DMS153 (cell line): ENCODE data around the gene GART.
"Not testable (repeated sequence)": the region's sequence is repeated elsewhere in the genome, so short reads cannot be mapped to it uniquely, and the experiment has no call there.

ENCODE experiments used
- DNase-seq: peaks from one replicate; lab custom pipeline; 2025; lab: John Stamatoyannopoulos, UW

GART gene

DNA sequence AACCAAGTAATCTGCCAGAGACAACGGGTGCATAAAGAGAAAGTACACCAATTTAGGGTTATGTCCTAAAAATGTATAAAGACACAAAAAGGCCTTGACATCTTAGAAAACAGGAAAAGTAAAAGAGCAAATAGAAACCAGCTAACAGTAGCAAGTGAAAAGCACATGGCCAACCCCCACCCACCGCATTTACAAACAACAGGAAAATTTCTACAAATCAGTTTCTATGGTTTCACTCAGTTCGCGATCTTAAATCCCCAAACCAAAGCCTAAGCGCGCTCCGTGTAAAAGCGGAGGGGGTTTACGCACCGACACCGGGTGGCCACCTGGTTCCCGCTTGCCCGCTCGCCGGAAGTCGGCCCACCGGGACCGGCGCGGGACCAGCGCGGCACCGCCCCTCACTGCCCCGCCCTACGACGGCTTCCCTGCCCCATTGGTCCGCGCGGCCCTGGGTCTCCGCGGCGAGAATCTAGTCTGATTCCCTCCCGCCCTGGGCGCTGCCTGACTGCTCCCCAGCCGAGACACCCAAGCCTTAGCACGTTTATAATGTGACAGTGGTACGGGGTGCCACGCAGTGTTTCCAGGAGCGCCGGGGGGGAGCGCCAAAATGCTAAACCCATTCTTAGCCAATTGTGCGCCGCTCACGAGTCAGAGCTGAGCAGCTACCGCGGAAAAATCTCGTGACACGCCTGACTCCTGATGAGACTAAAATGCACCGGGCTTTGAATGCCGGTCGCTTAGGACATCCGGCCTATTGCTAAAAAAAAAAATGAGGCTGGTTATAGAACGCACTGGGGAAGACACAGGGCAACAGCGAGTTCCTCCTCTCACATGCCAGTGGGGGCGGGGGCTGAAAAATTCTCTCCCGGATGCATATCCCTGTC is at the start of gene GART:
Gene GART (minus strand): TSS at position 362 of the 884 bp plus-strand sequence. CDS start 2,802 bp downstream, outside the sequence.
- peak; percentile 54 for DNase-seq

DNA sequence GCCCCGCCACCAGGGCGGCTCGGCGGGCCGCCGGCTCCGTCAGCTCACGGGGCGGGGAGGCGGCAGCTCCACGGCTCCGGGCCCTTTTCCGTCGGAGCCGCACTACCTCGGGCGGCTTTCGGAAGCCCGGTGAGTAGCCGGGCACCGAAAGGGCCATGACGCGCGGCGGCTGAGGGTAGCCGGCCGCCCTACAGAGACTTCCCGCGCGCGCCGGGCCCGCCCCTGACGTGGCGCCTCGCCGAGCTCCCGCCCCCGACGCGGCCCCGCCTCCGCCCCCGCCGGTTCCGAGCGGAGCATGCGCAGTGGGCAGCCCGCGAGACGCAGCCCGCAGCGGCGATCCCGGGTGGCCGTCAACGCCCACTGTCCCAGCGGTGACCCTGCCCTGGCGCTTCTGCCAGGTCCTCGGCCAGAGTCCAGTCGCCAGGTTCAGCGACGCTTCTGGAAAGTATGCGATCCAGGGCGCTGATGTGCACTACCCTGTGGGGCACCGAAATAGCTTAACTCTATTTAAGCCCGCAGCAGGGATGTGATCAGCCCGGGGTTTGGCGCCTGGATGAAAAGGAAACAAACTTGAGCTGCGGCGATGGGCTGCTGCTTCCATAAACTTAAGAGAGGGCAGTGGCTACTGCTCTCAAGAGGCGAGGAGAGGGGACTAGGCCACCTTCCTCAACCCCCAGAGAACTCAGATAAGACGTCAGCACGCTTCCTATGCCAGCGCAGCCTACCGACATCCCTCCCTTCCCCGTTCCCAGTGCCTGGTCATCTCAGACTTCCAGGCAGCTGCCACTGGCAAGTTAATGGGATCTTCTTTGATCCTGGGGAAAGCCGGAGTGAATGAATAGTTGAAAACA is 46.8 kb upstream of the GART start, which contains the start of gene DONSON:
Gene DONSON (minus strand): TSS at position 200 of the 851 bp plus-strand sequence. CDS start 43 bp downstream, at position 157.
- peak; percentile 52 for DNase-seq

DNA sequence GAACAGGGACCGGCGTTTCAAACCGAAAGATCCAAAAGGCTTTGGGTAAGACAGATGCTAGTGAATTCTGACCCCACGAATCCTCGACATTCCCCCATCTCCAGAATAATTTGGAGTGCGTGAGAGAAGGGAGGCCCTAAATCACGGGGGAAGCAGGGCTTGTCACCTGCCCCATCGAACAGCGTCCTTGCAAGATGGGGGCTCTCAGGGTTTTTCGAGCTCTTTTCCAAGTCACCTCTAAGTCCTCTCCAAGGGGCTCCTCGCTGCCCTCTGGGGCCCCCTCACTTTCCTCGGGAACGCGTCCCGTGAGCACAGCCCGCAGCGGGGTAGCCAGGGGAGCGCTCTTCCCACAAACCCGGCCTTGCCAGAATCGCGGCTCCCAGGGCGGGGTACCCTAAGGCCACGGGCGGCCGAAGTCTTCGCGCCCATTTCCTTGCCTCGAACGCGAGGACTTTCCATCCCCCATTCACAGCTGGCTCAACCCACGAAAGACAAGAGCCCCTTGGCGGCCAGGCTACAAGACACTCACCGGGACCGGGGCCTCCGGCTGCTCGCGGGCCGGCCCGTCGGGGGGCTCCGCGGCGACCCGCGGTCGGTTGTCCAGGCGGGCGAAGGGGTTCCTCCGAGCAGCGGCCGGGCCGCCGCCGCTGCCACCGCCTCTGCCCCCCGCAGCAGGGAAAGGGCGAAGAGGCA is 46.0 kb upstream of the GART start:
- no peak for DNase-seq

DNA sequence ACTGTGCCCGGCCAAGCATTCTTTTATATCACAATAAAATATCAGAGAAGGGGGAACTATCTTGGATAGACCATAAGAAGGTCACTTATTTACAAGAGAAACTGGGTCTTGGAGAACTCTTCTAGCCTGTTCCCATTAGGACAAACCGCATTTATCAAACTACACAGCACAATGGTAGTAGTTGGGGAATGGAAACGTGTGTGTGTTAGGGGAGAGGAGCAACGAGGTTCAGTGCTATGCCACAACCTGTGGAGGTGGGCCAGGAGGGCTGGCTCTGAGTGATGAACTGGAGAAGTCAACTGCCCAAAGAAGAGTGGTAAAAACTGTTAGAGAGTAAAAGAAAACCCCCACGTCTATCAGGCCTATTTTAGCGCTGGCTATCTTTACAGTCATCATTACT is 45.0 kb upstream of the GART start:
- no peak for DNase-seq

GRCh38 chr21:33584455-33584854 is 42.5 kb upstream of the GART start:
- no peak for DNase-seq

DNA sequence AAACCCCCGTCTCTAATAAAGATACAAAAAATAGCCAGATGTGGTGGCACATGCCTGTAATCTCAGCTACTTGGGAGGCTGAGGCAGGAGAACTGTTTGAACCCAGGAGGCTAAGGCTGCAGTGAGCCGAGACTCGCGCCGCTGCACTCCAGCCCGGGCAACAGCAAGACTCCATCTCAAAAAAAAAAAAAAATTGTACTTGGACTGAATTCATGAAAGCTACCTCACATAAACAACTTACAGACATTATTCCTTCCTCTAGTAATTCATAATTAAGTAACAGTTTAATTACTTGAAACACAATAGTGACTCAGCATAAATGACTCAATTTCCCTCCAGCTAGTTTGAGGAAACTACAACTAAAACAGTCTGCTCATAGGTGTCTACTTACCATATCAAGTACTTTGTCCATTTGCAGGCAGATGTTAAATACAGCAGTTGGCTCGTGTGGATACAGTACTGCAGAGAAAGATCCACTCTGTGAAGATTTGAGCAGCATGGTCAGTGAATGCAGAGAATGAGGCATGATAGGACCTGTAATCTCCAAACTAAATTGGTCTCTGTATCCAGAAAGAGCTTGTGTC is 37.1 kb upstream of the GART start:
- no peak for DNase-seq

DNA sequence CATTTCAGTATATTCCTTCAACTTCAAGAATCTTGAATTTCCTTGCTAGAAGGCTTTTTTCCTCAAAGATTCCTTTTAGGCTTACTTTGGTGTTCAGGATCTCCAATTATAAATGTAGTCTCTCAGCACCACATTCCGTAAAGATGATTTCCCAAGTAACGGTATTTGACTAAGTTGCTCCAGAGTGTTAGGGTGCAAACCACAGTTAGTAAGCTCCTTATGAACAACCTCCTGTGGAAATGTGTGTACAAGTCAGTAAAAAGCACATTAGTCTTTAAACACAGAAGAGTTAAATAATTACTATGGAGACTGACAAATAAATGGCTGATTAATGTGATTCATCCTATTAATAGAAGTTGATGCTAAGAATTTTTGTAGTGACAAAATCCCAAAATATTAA is 36.3 kb upstream of the GART start:
- no peak for DNase-seq

DNA sequence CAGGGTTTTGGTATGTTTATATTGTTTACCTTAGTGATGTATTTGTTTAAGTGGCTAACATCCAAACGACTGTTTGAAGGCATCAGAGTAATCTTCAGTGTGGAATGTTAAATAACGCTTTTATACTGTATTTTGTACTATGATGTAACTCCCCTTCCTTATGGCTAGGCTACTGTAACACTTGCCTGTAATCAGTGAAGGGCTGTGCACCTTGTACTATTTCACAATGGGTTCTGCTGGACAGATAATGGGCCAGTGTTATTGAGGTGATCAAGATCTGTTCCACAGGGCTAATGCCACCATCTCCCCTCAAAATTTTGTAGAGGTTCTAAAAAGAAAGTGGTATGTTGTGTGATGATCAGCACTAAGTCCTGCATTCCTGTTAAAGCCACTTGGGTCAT is 34.8 kb upstream of the GART start:
- not testable (repeated sequence) for DNase-seq

GRCh38 chr21:33572350-33572749 is 30.4 kb upstream of the GART start:
- DNase-seq, result no peak

GRCh38 chr21:33569991-33570390 is 28.1 kb upstream of the GART start:
- DNase-seq, result no peak

- no peak for DNase-seq
Observed at GRCh38 chr21:33568448-33568847, 26.5 kb upstream of the GART start.

- DNase-seq, result no peak
Observed at GRCh38 chr21:33567914-33568313, 26.0 kb upstream of the GART start.

- DNase-seq, result no peak
Observed at GRCh38 chr21:33566514-33566913, 24.6 kb upstream of the GART start.

DNA sequence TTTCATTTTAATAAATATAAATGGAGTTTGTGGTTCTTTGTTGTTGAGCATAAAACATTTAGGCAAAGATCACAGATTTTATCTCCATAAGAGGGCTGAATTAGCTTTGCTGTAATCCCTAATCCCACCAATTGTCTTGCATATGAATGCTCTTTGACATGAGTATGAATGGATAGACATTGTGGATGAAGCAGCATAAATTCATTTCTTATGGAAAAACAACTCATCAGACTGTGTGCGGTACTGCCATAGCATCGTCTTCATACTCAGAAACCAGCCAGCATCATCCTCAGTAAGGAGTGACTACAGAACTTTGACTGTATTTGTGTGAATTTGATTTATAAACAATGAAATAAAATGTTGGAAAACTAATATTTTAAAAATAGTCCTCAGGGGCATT is 20.5 kb upstream of the GART start:
- DNase-seq, result no peak

GRCh38 chr21:33561373-33561772 is 19.5 kb upstream of the GART start:
- no peak for DNase-seq

- no peak for DNase-seq
Observed at GRCh38 chr21:33560965-33561364, 19.0 kb upstream of the GART start.

DNA sequence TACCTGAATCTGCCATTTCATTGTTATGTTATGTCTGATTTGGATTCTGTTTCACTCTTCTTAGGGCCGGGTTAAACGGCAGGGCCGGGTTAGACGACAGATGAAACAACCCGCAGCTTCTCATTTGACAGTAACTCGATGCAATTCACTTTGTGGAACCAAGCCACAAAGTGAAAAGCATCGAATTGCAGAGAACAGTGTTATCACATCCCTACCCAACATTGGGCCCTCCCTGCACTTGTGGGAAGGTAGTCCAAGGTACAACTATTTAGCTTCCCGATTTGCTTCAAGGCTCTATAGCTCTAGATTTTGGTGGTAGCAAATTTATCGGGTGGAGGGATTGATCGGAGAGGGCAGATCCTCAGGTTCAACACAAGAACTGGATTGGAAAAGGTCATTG is 17.9 kb upstream of the GART start:
- DNase-seq, result no peak

DNA sequence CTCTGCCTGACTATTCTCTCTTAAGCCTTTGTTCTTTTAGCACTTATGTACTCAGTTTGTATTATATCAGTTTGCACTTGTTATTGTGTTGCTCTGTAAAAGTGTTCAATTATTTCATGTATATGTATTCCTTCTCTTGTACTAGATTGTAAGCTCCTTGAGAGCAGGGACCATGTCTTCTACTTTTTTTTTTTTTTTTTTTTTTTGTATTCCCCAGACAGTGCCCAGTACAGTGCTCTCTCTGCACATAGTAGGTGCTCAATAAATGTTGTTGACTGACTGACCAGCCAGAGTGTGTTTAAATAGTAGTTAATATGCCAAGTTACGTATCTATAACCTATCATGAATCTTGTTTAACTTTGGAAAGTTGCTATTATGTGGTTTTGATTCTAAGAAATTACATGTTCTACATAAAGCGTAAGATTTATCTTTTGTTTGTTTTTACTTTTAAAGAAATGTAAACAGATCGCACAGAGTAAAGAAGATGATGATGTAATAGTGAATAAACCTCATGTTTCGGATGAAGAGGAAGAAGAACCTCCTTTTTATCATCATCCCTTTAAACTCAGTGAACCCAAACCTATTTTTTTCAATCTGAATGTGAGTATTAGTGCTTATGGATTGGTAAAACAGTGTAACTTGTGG is 17.0 kb upstream of the GART start:
- no peak for DNase-seq

- DNase-seq, result no peak
Observed at GRCh38 chr21:33557447-33557846, 15.5 kb upstream of the GART start.

DNA sequence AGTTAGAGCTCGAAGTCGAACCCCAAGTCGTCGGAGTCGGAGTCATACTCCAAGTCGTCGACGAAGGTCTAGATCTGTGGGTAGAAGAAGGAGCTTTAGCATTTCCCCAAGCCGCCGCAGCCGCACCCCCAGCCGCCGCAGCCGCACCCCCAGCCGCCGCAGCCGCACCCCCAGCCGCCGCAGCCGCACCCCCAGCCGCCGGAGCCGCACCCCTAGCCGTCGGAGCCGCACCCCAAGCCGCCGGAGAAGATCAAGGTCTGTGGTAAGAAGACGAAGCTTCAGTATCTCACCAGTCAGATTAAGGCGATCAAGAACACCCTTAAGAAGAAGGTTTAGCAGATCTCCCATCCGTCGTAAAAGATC is 13.0 kb upstream of the GART start:
- DNase-seq, result no peak

DNA sequence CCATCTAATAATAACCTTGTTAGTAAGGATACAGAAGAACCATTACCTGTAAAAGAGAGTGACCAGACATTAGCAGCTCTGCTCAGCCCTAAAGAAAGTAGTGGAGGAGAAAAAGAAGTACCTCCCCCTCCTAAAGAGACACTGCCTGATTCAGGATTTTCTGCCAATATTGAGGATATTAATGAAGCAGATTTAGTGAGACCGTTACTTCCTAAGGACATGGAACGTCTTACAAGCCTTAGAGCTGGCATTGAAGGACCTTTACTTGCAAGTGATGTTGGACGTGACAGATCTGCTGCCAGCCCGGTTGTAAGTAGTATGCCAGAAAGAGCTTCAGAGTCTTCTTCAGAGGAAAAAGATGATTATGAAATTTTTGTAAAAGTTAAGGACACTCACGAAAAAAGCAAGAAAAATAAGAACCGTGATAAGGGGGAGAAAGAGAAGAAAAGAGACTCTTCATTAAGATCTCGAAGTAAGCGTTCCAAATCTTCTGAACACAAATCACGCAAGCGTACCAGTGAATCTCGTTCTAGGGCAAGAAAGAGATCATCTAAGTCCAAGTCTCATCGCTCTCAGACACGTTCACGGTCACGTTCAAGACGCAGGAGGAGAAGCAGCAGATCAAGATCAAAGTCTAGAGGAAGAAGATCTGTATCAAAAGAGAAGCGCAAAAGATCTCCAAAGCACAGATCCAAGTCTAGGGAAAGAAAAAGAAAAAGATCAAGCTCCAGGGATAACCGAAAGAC is 12.5 kb upstream of the GART start:
- no peak for DNase-seq
